Astrocyte (in vitro differentiated cells and primary cell): ENCODE results near the gene UNKL.

Source experiments
- CTCF ChIP-seq: IDR thresholded peaks from 2 replicates; pipeline ENCODE4 v1.5.1; 2011; ENCODE audit warnings: low read depth, mild to moderate bottlenecking, inconsistent platforms, low read length, moderate library complexity; ENCODE audit not compliant: insufficient read depth
- EZH2 ChIP-seq: IDR thresholded peaks from 2 replicates; pipeline ENCODE4 v1.6.1; 2012; ENCODE audit warnings: mild to moderate bottlenecking, low read length, inconsistent platforms; ENCODE audit not compliant: insufficient read depth

GRCh38 chr16:1362807-1363206, 51.7 kb downstream of the UNKL start:
- TF ChIP-seq CTCF: no peak
- TF ChIP-seq EZH2: no peak
